ENCODE data around the gene KIAA1217.

The KIAA1217 gene

DNA sequence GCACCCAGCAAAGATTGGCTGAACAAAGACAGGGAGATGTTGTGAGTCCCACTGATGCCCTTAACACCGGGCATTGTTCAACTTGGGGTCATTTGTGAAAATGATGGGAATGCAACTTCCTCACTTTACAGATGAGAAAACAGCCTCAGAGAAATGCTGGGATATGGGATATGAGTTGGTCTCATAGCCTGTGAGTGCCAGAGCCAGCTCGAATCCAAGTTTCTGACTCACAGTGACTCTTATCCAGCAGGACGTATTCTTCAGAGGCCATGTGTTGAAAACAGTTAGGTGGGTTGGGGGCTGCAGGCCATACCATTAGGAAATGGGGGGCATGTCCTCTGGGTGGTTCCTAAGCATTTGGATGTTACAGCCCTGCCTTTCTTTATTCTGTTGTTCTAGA lies 45.2 kb downstream of the KIAA1217 start:
- Histone ChIP-seq H3K4me3 (ENCODE audit: low read depth, low read length) (no peak overlapping the region), H3K9me3 (ENCODE audit: control insufficient read depth, insufficient read depth, low read depth, low read length) (no peaks in the 10 kb centered on the region), H3K36me3 (ENCODE audit: control insufficient read depth in 2 of 2, insufficient read depth in 1 of 2, low read length in 2 of 2) (no peaks in the 10 kb centered on the region), H3K27ac (ENCODE audit: extremely low read depth, low read depth, low read length) (no peak overlapping the region), H3K4me1 (ENCODE audit: control insufficient read depth, insufficient read depth, low read length) (peaks cover 5% of the 10 kb centered on the region; the same call in 1 of the 2 replicates)
- POLR2A ChIA-PET: no interaction called here
- CTCF ChIA-PET: no interaction called here
- no peak for TF ChIP-seq ZNF777 (tag by site-specific recombination; IDR thresholded peaks at IDR 0.05; ENCODE audit: borderline replicate concordance)
- no peak for TF ChIP-seq ZNF280C (tag by site-specific recombination; IDR thresholded peaks at IDR 0.05)
- TF ChIP-seq YY2 (tag by site-specific recombination; IDR thresholded peaks at IDR 0.05): no peak
- no peak for TF ChIP-seq BCL11A (tag by site-specific recombination; IDR thresholded peaks at IDR 0.05; ENCODE audit: low read depth)
- TF ChIP-seq SALL2 (tag by site-specific recombination; IDR thresholded peaks at IDR 0.05; ENCODE audit: borderline replicate concordance): no peak
- TF ChIP-seq, protein P1, sequence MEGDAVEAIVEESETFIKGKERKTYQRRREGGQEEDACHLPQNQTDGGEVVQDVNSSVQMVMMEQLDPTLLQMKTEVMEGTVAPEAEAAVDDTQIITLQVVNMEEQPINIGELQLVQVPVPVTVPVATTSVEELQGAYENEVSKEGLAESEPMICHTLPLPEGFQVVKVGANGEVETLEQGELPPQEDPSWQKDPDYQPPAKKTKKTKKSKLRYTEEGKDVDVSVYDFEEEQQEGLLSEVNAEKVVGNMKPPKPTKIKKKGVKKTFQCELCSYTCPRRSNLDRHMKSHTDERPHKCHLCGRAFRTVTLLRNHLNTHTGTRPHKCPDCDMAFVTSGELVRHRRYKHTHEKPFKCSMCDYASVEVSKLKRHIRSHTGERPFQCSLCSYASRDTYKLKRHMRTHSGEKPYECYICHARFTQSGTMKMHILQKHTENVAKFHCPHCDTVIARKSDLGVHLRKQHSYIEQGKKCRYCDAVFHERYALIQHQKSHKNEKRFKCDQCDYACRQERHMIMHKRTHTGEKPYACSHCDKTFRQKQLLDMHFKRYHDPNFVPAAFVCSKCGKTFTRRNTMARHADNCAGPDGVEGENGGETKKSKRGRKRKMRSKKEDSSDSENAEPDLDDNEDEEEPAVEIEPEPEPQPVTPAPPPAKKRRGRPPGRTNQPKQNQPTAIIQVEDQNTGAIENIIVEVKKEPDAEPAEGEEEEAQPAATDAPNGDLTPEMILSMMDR (tag by site-specific recombination; IDR thresholded peaks at IDR 0.05): no peak
- TF ChIP-seq, protein P2, sequence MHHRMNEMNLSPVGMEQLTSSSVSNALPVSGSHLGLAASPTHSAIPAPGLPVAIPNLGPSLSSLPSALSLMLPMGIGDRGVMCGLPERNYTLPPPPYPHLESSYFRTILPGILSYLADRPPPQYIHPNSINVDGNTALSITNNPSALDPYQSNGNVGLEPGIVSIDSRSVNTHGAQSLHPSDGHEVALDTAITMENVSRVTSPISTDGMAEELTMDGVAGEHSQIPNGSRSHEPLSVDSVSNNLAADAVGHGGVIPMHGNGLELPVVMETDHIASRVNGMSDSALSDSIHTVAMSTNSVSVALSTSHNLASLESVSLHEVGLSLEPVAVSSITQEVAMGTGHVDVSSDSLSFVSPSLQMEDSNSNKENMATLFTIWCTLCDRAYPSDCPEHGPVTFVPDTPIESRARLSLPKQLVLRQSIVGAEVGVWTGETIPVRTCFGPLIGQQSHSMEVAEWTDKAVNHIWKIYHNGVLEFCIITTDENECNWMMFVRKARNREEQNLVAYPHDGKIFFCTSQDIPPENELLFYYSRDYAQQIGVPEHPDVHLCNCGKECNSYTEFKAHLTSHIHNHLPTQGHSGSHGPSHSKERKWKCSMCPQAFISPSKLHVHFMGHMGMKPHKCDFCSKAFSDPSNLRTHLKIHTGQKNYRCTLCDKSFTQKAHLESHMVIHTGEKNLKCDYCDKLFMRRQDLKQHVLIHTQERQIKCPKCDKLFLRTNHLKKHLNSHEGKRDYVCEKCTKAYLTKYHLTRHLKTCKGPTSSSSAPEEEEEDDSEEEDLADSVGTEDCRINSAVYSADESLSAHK (tag by site-specific recombination; IDR thresholded peaks at IDR 0.05): no peak
- no peak for TF ChIP-seq HOXA7 (CRISPR knock-in tag; IDR thresholded peaks at IDR 0.05; ENCODE audit: borderline replicate concordance)
- TF ChIP-seq, protein P3, sequence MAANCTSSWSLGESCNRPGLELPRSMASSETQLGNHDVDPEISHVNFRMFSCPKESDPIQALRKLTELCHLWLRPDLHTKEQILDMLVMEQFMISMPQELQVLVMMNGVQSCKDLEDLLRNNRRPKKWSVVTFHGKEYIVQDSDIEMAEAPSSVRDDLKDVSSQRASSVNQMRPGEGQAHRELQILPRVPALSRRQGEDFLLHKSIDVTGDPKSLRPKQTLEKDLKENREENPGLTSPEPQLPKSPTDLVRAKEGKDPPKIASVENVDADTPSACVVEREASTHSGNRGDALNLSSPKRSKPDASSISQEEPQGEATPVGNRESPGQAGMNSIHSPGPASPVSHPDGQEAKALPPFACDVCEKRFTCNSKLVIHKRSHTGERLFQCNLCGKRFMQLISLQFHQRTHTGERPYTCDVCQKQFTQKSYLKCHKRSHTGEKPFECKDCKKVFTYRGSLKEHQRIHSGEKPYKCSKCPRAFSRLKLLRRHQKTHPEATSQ (tag by site-specific recombination; IDR thresholded peaks at IDR 0.05): no peak
- TF ChIP-seq ZNF19 (tag by site-specific recombination; IDR thresholded peaks at IDR 0.05; ENCODE audit: low read depth): no peak
- TF ChIP-seq ZNF138 (tag by site-specific recombination; IDR thresholded peaks at IDR 0.05; ENCODE audit: borderline replicate concordance): no peak
- no peak for TF ChIP-seq SP3 (tag by site-specific recombination; IDR thresholded peaks at IDR 0.05)
- no peak for TF ChIP-seq ZNF558 (tag by site-specific recombination; IDR thresholded peaks at IDR 0.05)
- no peak for TF ChIP-seq ZNF785 (tag by site-specific recombination; IDR thresholded peaks at IDR 0.05)
- no peak for TF ChIP-seq ZNF366 (tag by site-specific recombination; conservative IDR thresholded peaks at IDR 0.05)
- TF ChIP-seq, protein P4, sequence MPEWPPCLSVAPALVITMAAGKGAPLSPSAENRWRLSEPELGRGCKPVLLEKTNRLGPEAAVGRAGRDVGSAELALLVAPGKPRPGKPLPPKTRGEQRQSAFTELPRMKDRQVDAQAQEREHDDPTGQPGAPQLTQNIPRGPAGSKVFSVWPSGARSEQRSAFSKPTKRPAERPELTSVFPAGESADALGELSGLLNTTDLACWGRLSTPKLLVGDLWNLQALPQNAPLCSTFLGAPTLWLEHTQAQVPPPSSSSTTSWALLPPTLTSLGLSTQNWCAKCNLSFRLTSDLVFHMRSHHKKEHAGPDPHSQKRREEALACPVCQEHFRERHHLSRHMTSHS (tag by site-specific recombination; IDR thresholded peaks at IDR 0.05): no peak
- TF ChIP-seq ZNF660 (tag by site-specific recombination; IDR thresholded peaks at IDR 0.05): no peak
- no peak for TF ChIP-seq ZNF132 (tag by site-specific recombination; IDR thresholded peaks at IDR 0.05; ENCODE audit: borderline replicate concordance)
- no peak for TF ChIP-seq ZFP41 (tag by site-specific recombination; IDR thresholded peaks at IDR 0.05; ENCODE audit: borderline replicate concordance)
- no peak for TF ChIP-seq ZNF324 (tag by site-specific recombination; IDR thresholded peaks at IDR 0.05)
